GM12878 (cell line): ENCODE data around the gene SULT2B1. TPM values are rescaled to one million over a fixed set of nuclear protein-coding genes. Genes with fewer than 3 reads are reported as not detected.

Experiments
- ATAC-seq: fragments of 200-7000 bp; cut with Tn5 transposase; 3 replicates; pipeline ENCODE4 v1.9.1; 2020; ENCODE audit warnings: mild to moderate bottlenecking, moderate library complexity
- BruUV-seq: library from RNA; stranded (reverse); fragments of 400-500 nt; replicated peaks from 2 replicates; lab custom pipeline; 2021; lab: Mats Ljungman, UMichigan
- CTCF ChIA-PET: fragments of 300-600 bp; sonication (Branson Sonifier 250); formaldehyde crosslinking; extraction: SDS; loops from one replicate; lab custom pipeline; 2021; ENCODE audit warnings: inconsistent platforms; lab: Yijun Ruan, JAX
- POLR2A ChIA-PET: fragments of 350-600 bp; formaldehyde crosslinking; extraction: SDS; loops from one replicate; lab custom pipeline; 2021; ENCODE audit warnings: inconsistent platforms; lab: Charles Lee
- RAD21 ChIA-PET: fragments of 300-600 bp; sonication (Branson Sonifier 250); formaldehyde crosslinking; loops from one replicate; lab custom pipeline; 2023; ENCODE audit warnings: antibody characterized with exemption; ENCODE audit not compliant: unreplicated experiment; lab: Charles Lee
- SMC1A ChIA-PET: fragments of 300-600 bp; sonication (Branson Sonifier 250); formaldehyde crosslinking; loops from one replicate; lab custom pipeline; 2023; ENCODE audit not compliant: unreplicated experiment, uncharacterized antibody; lab: Charles Lee
- DNase-seq: peaks from one replicate; pipeline ENCODE4 v3.0.0-alpha.2; 2011; ENCODE audit warnings: low read depth, low spot score
- FAIRE-seq: peaks from 3 replicates; lab custom pipeline; 2011; peaks lifted over from hg19 to GRCh38; lab: Jason Lieb, UNC
- H2AFZ ChIP-seq: 2 replicates; pipeline ENCODE4 v1.6.0; 2011; ENCODE audit warnings: low read depth, low read length, control low read depth; ENCODE audit not compliant: control insufficient read depth
- H3K27ac ChIP-seq: 2 replicates; pipeline ENCODE4 v1.5.1; 2011; ENCODE audit warnings: control low read depth; ENCODE audit not compliant: control insufficient read depth, insufficient read depth
- H3K27me3 ChIP-seq, 2 experiments: replicated peaks in 1 of 2; 2 replicates each; pipeline versions ENCODE4 v1.6.0 to v1.6.1; 2011; ENCODE audit warnings: low read length in 1 of 2; ENCODE audit not compliant: control insufficient read depth in 2 of 2, insufficient read depth in 2 of 2
- H3K36me3 ChIP-seq, 2 experiments: 2 replicates each; pipeline ENCODE4 v1.5.1; 2011; ENCODE audit warnings: low read length in 1 of 2; ENCODE audit not compliant: control insufficient read depth in 2 of 2, insufficient read depth in 2 of 2
- H3K4me1 ChIP-seq: 2 replicates; pipeline ENCODE4 v1.6.1; 2011; ENCODE audit warnings: mild to moderate bottlenecking, low read length, moderate library complexity, mixed read lengths; ENCODE audit not compliant: control insufficient read depth, insufficient read depth
- H3K4me2 ChIP-seq: 2 replicates; pipeline ENCODE4 v1.6.0; 2011; ENCODE audit warnings: control low read depth; ENCODE audit not compliant: control insufficient read depth, insufficient read depth
- H3K4me3 ChIP-seq: fragments of 200-600 bp; sonication (generic); 2 replicates; pipeline ENCODE4 v1.5.1; 2016
- H3K79me2 ChIP-seq: 2 replicates; pipeline ENCODE4 v1.6.0; 2011; ENCODE audit warnings: low read length; ENCODE audit not compliant: control insufficient read depth, insufficient read depth
- H3K9ac ChIP-seq: 2 replicates; pipeline ENCODE4 v1.8.0; 2011; ENCODE audit warnings: low read length, control low read depth, mixed read lengths; ENCODE audit not compliant: control insufficient read depth, insufficient read depth
- H3K9me3 ChIP-seq: replicated peaks from 3 replicates; pipeline ENCODE4 v1.5.1; 2011; ENCODE audit warnings: mild to moderate bottlenecking, low read length; ENCODE audit not compliant: control insufficient read depth, insufficient read depth
- H4K20me1 ChIP-seq: 2 replicates; pipeline ENCODE4 v1.6.0; 2011; ENCODE audit not compliant: control insufficient read depth, insufficient read depth
- BMI1 ChIP-seq: fragments of 450-650 bp; IDR thresholded peaks from 2 replicates; pipeline ENCODE4 v1.6.1; 2016; ENCODE audit warnings: mild to moderate bottlenecking, moderate library complexity, borderline replicate concordance
- CREM ChIP-seq: IDR thresholded peaks from 2 replicates; pipeline ENCODE4 v1.6.1; 2014; ENCODE audit warnings: antibody characterized with exemption, low read depth
- EED ChIP-seq: sonication (generic); IDR thresholded peaks from 2 replicates; pipeline ENCODE4 v1.6.1; 2016; ENCODE audit warnings: antibody characterized with exemption, low read depth
- JUND ChIP-seq: IDR thresholded peaks from 2 replicates; pipeline ENCODE4 v1.6.1; 2012; ENCODE audit warnings: low read depth, mild to moderate bottlenecking, low read length, improper control_type of control experiment, moderate library complexity
- POLR2A ChIP-seq: IDR thresholded peaks from 2 replicates; pipeline ENCODE4 v1.6.1; 2011; ENCODE audit warnings: low read depth, mild to moderate bottlenecking, low read length
- RB1 ChIP-seq: fragments of 450-650 bp; formaldehyde crosslinking; IDR thresholded peaks from 2 replicates; pipeline ENCODE4 v1.6.1; 2017; ENCODE audit warnings: mild to moderate bottlenecking, borderline replicate concordance
- RELA ChIP-seq: fragments of 450-650 bp; IDR thresholded peaks from 2 replicates; pipeline ENCODE4 v1.8.0; 2014; ENCODE audit warnings: borderline replicate concordance; ENCODE audit not compliant: partially characterized antibody
- SIN3A ChIP-seq: IDR thresholded peaks from 2 replicates; pipeline ENCODE4 v1.6.1; 2012; ENCODE audit warnings: low read depth, low read length, improper control_type of control experiment
- SIX5 ChIP-seq: IDR thresholded peaks from 2 replicates; pipeline ENCODE4 v1.6.1; 2011; ENCODE audit warnings: mild to moderate bottlenecking, low read depth, low read length, moderate library complexity; ENCODE audit not compliant: severe bottlenecking
- ZBTB4 ChIP-seq: fragments of 450-650 bp; formaldehyde crosslinking; IDR thresholded peaks from 2 replicates; pipeline ENCODE4 v1.4.0; 2022; ENCODE audit warnings: mild to moderate bottlenecking, moderate library complexity
- WGBS: methylation state at CpG from one replicate; pipeline ENCODE4 v1.1.6; 2016; ENCODE audit warnings: low lambda C conversion rate; ENCODE audit not compliant: insufficient replicate concordance, insufficient coverage; ENCODE audit errors: missing lambda C conversion rate; 5-methylcytosine and 5-hydroxymethylcytosine counted together
- in situ Hi-C: fragments of 300-500 bp; cut with MboI; formaldehyde crosslinking; loops from 9 replicates; pipeline ENCODE4 v1.14.3; 2018; ENCODE audit warnings: mixed read lengths
- intact Hi-C: fragments of 100-400 bp; cut with micrococcal nuclease; formaldehyde crosslinking; loops from one replicate; pipeline ENCODE4 v1.14.2; 2022; ENCODE audit not compliant: unreplicated experiment
- polyA plus RNA-seq, 11 experiments: library from polyadenylated mRNA; depleted of rRNA in 4 of 11; unstranded in 6 of 11; stranded (reverse) in 5 of 11; fragments of >200 nt; fragmentation: Nextera tagmentation in 4 of 11; fragmentation: Illumina TruSeq in 1 of 11; extraction: Ambion mirVana in 4 of 11; extraction: Trizol in 1 of 11; gene quantifications; 1 replicate in 1 of 11; 2 replicates in 10 of 11; pipeline versions ENCODE4 v1.2.1 to v1.2.3, GENCODE V29; 2011 to 2016; ENCODE audit warnings: inconsistent platforms in 2 of 11, missing spikeins in 2 of 11, low read depth in 1 of 11
- total RNA-seq, 4 experiments: library from RNA; depleted of rRNA in 3 of 4; stranded (reverse); fragments of >200 nt in 3 of 4; fragmentation: Illumina TruSeq in 1 of 4; extraction: Trizol in 1 of 4; gene quantifications; 2 replicates each; pipeline versions ENCODE4 v1.2.1 to v1.2.3, GENCODE V29; 2013 to 2021

Gene SULT2B1
- total and polyA plus RNA-seq, 10 of the 15 experiments (the other 5 are each of a cell fraction or from before 2014, with no cell fraction given) = 0.11 to 0.14 TPM; not detected in 8

GRCh38 chr19:48630296-48631063 is 78.5 kb downstream of the SULT2B1 start:
- ChIA-PET RAD21 (no interaction called here), CTCF (no interaction called here), SMC1A (no interaction called here)
- in situ Hi-C loops (loop anchor here (25.0 kb wide), 1 partner anchor 1257 kb away; the partner anchor contains the start of genes AKT1S1, IL4I1 and TBC1D17), intact Hi-C loops (loop anchor here (10.0 kb wide), 1 partner anchor 334 kb away; the partner anchor contains the start of gene FTL)
- Histone ChIP-seq H3K4me3 (no peak overlapping the region), H4K20me1 (no peaks in the 10 kb centered on the region), H3K4me2 (no peak overlapping the region), H3K9ac (no peak overlapping the region), H3K9me3 (no peaks in the 10 kb centered on the region), H3K79me2 (peaks cover 3% of the 10 kb centered on the region; the same call in 1 of the 2 replicates), H3K36me3 (peaks cover 4 to 8% of the 10 kb centered on the region in 2 experiments; a peak in 3 of 4 replicates), H3K27ac (no peak overlapping the region), H2AFZ (no peak overlapping the region)
- BruUV-seq = no TSS peak
- 88% methylated on average over 42 of the region's 47 CpGs for WGBS
- DNase-seq = no peak
- no peak for ATAC-seq
- no peak for FAIRE-seq
- peak; percentile 43; the same call in 1 of the 2 replicates for TF ChIP-seq POLR2A
- no peak for TF ChIP-seq RELA
- no peak for TF ChIP-seq SIX5
- no peak for TF ChIP-seq JUND
- TF ChIP-seq SIN3A = no peak
- TF ChIP-seq CREM = no peak
- TF ChIP-seq, all 136 proteins: peak for 1
- Histone ChIP-seq H3K4me1 (peaks cover 20% of the 10 kb centered on the region), H3K27me3 (no peaks in the 10 kb centered on the region)
- POLR2A ChIA-PET = no interaction called here

GRCh38 chr19:48631225-48631624 is 79.3 kb downstream of the SULT2B1 start:
- RAD21 ChIA-PET = no interaction called here
- no peaks in the 10 kb centered on the region for H3K27me3 ChIP-seq
- no peak overlapping the region for H3K9ac ChIP-seq
- H3K79me2 ChIP-seq = peaks cover 5% of the 10 kb centered on the region
- intact Hi-C loops = loop anchor here (10.0 kb wide), 1 partner anchor 334 kb away; the partner anchor contains the start of gene FTL
- in situ Hi-C loops = loop anchor here (25.0 kb wide), 1 partner anchor 1256 kb away; the partner anchor contains the start of genes AKT1S1, IL4I1 and TBC1D17
- CTCF ChIA-PET = no interaction called here
- no peaks in the 10 kb centered on the region for H4K20me1 ChIP-seq
- no peak overlapping the region for H3K27ac ChIP-seq
- H3K36me3 ChIP-seq = peaks cover 4 to 5% of the 10 kb centered on the region in 2 experiments; a peak in 3 of 4 replicates
- H3K9me3 ChIP-seq = no peaks in the 10 kb centered on the region
- H3K4me3 ChIP-seq = no peak overlapping the region
- DNase-seq (no peak), ATAC-seq (no peak), FAIRE-seq (no peak)
- no peak overlapping the region for H2AFZ ChIP-seq
- peaks cover 20% of the 10 kb centered on the region for H3K4me1 ChIP-seq
- WGBS = 100% methylated on average over 3 of the region's 3 CpGs
- no TSS peak for BruUV-seq
- POLR2A ChIA-PET = no interaction called here
- TF ChIP-seq ZBTB4 (no peak), EED (no peak), RB1 (no peak), BMI1 (peak; percentile 37; the same call in 1 of the 2 replicates)
- SMC1A ChIA-PET = no interaction called here
- no peak overlapping the region for H3K4me2 ChIP-seq
